HPDE6-E6E7 (cell line): Measurements from ENCODE around the gene RAE1.

ENCODE experiments used
- DNase-seq: peaks from one replicate; pipeline ENCODE4 v3.0.0; 2011; ENCODE audit warnings: missing footprints; ENCODE audit errors: extremely low spot score

The RAE1 gene

DNA sequence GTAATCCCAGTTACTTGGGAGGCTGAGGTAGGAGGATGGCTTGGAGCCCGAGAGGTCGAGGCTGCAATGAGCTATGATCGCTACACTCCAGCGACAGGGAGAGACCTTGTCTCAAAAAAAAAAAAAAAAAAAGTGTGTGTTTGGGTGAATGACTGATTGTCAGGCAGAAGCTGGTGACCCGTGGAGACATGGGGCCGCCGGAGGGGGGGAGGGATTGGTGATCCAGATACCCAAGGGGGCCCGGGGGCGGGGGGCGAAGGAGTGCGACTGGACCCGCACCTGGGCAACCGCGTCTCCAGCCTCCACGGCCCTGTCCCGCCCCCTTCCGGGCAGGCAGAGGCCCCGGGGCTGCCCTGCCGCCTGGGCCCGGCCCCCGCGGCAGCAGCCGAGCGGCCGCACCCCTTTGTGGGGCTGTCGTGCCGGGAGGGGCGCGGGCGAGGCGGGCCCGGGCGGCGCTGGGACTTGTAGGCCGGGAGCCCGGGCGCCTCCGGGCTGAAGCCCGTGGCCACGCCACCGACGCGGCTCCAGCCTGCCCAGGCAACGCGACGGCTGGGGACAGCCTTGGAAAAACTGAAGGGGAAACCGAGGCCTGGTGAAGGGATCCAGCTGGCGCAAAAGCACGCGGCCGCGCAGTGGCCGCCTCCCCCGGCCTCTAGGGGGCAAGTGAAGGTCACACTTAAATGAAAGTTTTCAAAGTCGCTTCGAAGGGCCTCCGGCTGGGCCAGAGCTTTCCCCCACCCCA, 38.1 kb downstream of the RAE1 start:
- peak; percentile 89 for DNase-seq

- DNase-seq, result no peak
Observed at GRCh38 chr20:57389695-57390603, 38.9 kb downstream of the RAE1 start.

DNA sequence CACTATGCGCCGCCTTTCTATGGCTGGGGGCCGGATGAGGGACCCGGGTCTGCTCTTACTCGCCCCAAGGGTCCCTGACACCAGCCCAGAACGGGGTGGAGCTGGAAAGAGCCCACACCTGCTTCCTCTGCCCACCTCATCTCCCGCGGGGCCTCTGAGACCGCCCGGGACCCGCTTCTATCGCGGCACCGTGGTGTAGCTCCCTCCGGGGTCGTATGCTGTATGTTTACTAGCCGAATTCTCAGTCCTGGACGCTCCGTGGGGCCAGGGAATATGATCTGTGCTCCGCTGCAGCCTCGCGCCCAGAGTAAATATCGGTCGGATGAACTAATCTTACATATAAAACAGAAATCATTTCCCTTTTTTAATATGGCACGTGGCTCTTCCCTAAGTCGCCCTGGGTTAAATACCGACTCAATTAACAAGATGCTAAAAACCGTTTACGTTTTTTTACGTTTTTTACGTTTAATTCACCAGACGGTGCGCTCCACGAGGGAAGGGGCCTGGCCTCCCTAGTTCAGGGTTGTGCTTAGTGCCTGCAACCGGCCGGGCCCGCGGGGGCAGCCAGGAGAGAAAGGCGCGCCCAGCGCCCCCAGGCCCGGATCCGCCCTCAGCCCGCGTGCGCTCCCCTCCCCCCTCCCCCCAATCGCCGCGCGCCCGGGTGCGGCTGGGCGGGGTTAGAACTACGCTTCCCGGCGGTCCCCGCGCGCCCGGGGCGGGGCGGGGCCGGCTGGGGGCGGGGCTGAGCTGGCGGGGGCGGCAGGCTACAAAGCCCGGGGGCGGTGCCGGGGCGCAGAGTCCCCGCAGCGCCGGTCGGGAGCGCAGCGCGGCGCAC, 39.8 kb downstream of the RAE1 start, which contains the start of gene RBM38:
RBM38 (plus strand) TSS at position 793 of the 835 bp plus-strand sequence. CDS start 186 bp downstream, outside the sequence.
- peak; percentile 89 for DNase-seq

DNA sequence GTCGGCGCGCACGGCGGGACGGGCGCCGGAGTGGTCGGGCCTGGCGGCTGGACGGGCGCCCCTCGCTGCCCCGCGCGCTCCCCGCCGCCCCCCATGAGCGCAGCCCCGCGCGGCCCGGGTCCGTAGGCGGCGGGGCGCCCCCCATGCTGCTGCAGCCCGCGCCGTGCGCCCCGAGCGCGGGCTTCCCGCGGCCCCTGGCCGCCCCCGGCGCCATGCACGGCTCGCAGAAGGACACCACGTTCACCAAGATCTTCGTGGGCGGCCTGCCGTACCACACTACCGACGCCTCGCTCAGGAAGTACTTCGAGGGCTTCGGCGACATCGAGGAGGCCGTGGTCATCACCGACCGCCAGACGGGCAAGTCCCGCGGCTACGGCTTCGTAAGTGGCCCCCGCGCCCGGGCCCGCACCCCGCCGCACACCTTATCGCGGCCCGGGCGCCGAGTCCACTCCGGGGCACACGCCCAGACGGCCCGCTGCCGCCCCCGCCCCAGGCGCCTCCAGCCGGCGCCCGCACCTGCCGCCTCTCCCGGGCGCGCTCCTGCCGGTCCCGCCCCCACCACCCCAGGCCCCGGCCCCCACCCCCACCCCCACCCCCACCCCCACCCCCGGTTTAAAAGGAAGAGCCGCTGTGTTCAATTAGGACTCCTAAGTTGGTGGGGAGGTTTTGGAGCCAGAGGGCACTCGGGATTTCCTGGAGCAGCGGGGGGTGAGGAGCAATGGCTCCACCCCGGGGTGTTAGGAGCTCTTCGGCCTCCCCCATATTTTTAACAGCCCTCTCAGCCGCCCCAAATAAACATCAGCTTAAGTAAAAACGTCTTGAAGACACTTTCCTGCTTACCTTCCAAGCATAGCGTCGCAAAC, 40.6 kb downstream of the RAE1 start:
- no peak for DNase-seq

GRCh38 chr20:57392512-57393271, 41.6 kb downstream of the RAE1 start:
- DNase-seq, result no peak

GRCh38 chr20:57393321-57394120, 42.5 kb downstream of the RAE1 start:
- DNase-seq, result no peak

DNA sequence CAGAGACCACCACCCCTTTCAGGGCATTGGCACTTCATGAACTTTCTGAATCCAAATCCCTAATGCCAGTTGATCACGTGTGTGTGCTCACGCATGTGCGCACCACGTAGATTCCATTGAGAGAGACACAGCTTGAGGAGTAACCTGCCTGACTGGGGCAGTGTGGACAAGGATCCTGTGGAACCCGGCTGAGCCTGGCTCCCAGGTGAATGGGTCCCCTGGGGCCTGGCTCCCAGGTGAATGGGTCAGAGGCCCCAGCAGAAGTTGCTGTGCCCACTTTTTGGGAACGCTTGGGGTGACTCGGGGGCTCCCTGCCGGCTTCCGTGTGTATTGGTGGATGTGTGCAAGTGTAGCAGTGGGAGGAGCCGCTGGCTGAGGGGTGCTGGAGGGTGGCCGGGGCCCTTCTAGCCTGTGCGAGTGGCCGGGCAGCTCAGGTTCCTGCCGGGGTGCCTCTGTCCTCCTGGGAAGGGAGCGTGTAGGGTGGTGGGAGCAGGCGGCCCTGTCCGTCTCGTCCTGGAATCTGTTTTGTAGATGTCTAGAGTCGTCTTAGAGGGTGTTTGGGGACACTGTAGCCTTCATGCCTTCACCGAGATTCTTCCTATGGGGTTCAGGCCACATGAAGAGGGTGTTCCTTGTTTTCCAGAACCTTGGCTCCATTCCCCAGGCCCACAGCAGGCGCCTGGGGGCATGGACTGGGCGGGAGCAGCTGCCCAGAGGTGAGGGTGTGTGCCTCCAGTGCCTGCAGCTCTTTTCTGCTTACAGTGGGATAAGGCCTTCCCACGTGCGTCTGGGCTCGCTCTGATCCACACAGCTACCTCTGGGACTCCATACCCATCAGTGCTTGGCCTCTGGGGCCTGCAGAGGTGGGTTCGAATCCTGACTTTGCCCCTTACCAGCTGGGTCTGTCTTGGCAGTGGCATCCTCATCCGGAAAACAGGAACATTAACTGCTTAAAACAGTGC, 43.3 kb downstream of the RAE1 start:
- no peak for DNase-seq

- peak; percentile 92 for DNase-seq
Observed at GRCh38 chr20:57395111-57395966, 44.3 kb downstream of the RAE1 start.

DNA sequence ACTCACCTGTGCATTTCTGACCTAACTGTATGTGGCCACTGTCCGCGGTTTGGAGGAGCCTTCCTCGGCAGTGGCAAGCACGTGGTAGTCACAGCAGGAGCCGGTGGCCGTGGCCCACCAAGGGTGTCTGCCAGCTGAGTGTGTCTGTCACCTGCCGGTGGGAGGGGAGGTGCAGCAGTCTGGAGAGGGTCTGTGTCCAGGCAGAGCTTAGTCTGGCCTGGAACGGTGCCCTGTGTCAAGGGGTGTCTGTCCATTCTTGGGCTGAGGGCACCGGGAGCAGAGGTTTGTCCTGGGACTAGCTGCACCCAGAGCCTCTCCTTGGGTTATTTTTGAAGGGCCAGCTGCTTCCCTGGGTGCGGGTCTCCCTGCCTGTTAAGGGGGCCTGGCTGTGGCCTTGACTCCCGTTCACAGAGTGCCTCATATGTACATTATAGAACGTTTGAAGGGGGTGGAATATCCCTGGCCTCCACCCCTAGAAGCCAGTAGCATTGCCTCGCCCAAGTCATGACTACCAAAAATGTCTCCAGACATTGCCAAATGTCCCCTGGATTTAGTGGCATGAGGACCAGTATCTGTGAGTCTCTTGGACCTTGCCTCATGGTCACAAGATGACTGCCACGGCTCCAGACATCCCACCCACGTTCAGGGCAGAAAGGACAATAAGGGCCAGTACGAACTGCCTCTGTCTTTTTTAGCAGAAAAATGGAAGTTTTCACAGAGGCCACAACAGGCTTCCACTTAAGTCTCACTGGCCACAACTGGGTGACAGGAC, 45.3 kb downstream of the RAE1 start:
- no peak for DNase-seq

DNA sequence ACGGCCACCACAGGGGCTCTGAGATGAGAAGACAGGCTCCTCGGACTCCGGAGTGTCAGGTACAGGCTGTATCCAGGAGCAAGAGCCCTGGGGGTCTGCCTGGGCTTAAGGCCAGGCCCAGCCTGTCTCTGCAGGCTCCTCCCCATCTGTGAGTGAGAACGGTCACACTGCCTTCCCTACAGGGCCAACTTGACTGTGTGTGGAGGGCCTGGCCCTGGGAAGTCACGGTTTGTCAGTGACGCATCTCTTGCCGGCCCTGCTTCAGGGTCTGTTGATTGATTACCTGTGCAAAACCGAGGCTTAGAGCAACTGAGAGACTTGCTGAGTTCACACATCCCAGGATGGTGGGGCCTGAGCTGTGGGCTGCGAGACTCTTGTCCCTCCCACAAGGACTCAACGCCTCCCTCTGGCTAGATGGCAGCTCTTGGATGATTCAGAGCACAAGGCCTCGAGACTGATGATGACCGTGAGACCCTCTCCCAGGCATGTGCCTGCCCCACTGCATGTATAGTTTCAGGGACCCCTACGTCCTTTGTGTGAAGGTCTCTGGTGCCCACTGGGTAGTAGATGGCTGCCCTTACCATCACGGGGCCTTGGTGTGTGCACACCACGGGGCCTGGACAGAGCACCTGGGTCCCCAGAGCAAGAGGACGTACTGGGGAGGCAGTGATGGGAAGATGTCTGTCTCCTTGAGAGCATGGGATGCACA, 46.1 kb downstream of the RAE1 start:
- no peak for DNase-seq

GRCh38 chr20:57397693-57398108, 46.6 kb downstream of the RAE1 start:
- no peak for DNase-seq

- DNase-seq, result no peak
Observed at GRCh38 chr20:57398231-57398821, 47.3 kb downstream of the RAE1 start.

DNA sequence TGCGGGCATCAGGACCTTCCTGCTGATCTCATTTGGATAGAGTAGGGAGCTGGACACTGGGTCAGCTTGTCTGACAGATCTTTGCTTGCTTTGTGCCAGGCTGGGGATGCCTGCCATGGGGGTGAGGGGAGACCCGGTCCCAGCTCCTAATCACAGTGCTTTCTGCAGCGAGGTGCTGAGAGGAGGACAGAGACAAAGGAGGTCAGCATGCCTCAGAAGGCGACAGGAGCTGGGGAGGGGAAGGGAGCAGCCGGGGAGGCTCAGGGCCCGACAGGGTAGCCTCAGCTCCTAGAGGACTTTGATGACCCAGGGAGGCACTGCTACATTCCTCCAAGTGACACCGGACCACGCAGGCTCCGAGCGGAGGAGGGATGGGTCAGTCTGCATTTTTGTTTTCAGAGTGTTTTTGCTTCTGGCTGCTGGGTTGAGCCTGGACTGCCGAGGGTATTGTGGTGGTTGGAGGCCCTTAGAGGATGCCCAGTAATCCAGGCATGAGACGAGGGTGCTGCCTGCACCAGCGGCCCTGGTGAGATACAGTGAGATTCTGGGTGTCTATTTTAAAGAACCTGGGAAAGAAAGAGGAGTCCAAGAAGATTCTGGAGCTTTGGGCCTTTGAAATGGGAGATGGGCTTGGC, 48.0 kb downstream of the RAE1 start:
- DNase-seq, result no peak

- no peak for DNase-seq
Observed at GRCh38 chr20:57399587-57400155, 48.6 kb downstream of the RAE1 start.
